ENCODE results near the gene FAM83D.
"Not testable (repeated sequence)": the region's sequence is repeated elsewhere in the genome, so short reads cannot be mapped to it uniquely, and the experiment has no call there.

Gene FAM83D

GRCh38 chr20:38935967-38936407 is 9.8 kb downstream of the FAM83D start:
- DNase-seq, result no peak
- no peak for ATAC-seq

GRCh38 chr20:38937000-38937399 is 10.8 kb downstream of the FAM83D start:
- DNase-seq, result no peak
- ATAC-seq, result no peak

DNA sequence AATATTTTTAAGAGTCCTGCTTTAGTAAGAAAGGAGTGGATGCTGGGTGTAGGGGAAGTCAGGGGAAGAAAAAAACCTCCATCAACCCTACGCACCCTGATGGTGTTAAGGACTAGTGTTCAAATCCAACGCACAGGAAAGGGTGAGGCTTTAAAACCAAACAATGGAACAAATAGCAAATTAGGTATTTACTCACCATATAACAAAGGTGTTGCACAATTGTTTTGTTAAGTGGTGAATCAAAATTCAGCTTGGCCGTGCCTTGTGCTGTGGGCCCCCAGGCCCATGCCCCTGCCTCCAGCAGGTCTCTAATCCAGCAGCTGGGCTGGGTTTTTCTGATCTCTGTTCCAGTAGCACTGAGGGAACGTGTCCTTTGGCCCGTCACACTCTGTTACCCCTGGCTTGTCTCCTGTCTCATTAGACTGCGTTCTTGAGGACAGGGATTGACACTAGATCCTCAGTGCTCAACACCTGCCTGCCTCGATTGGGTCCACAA is 11.8 kb downstream of the FAM83D start:
- no peak for DNase-seq
- ATAC-seq, result no peak

DNA sequence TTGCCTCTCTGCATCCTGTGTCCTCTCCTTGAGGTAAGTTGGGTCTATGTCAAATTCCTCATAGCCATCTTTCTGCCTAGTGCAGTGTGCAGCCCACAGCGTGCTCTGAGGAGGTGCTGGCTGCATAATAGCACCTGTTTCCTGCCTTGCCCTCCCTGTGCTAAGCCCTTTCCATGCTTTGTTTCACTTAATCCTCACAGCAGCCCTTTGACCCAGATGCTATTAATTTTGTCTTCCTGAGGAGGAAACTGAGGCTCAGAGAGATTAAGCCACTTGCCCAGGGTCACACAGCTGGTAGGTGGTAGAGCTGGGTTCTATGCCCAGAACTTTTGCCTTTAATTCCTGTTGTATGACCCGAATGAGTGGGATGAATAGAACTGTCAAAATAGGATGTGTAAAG is 13.5 kb downstream of the FAM83D start:
- ATAC-seq (no peak), DNase-seq (no peak)

GRCh38 chr20:38940644-38941043 is 14.4 kb downstream of the FAM83D start:
- DNase-seq (no peak), ATAC-seq (no peak)

DNA sequence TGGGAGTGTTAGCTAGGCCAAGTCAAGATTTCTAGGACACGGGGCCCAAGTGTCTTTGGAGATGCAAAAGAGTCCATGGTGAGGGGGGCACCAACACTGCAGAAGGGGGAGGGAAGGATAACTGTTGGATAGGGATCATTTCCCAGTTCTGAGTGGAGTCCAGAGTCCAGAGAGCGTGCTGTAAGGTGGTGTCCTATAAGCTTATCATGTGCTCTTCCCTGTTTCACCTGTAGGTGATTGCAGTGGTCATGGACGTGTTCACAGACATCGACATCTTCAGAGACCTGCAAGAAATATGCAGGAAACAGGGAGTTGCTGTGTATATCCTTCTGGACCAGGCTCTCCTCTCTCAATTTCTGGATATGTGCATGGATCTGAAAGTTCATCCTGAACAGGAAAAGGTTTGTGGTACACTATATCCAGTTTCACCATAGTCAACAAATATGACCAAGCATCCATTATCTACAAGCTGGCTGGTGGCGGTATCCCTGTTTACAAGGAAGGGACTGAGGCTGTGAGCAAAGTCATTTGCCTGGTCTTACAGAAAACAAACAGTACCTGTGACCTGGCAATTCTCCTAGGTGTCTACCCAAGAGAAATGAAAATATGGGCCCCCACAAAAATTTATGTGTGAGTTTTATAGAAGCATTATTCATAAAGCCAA is 15.6 kb downstream of the FAM83D start:
- ATAC-seq (no peak), DNase-seq (no peak)

- DNase-seq (no peak), ATAC-seq (no peak)
Observed at GRCh38 chr20:38945012-38945411, 18.8 kb downstream of the FAM83D start.

DNA sequence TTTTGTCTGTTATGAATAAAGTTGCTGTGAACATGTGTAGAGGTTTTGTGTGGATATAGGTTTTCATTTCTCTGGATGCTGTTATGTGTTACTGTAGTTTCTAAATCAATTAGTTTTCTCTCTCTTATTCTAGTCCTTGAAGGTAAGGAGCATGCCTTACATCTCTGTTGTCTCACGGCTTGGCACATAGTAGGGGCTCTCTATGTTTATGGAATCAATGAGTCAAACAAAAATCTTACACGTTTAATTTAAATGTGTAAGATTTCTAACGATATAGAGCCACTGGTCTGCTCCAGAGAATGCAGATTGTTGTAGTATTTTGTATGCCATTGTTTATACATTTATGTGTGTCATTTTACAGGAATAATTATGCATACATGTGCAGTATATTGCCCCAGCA is 20.6 kb downstream of the FAM83D start:
- no peak for DNase-seq
- no peak for ATAC-seq

DNA sequence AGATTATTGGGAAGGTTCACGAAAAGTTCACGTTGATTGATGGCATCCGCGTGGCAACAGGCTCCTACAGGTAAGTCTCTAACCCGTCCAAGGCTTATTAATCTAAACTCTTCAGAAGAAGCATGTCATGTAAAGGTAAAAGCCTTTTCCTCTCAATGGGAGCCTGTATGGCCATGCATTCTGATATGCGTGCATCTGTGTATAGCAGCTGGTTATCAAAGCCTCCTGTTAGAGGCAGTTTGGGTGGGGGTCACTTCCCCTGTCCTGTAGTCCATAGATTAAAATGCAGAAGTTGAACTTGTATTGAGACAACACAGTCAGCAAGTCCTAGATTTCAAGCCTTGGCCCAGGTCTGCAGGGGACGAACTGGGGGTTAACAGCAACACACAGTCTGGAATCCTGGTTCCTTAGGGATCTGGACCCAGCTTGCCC is 21.7 kb downstream of the FAM83D start:
- no peak for ATAC-seq

GRCh38 chr20:38950254-38950653 is 24.0 kb downstream of the FAM83D start:
- DNase-seq, result no peak
- ATAC-seq, result no peak

More for the DNA sequence above, 21.7 kb downstream of the FAM83D start:
- DNase-seq, result no peak

DNA sequence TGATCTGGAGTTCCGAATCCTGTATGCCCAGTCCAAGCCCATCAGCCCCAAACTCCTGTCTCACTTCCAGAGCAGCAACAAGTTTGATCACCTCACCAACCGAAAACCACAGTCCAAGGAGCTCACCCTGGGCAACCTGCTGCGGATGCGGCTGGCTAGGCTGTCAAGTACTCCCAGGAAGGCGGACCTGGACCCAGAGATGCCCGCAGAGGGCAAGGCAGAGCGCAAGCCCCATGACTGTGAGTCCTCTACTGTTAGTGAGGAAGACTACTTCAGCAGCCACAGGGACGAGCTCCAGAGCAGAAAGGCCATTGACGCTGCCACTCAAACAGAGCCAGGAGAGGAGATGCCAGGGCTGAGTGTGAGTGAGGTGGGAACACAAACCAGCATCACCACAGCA is 25.4 kb downstream of the FAM83D start:
- no peak for DNase-seq
- ATAC-seq, result no peak

GRCh38 chr20:38952153-38952552 is 25.9 kb downstream of the FAM83D start:
- ATAC-seq (no peak), DNase-seq (no peak)

DNA sequence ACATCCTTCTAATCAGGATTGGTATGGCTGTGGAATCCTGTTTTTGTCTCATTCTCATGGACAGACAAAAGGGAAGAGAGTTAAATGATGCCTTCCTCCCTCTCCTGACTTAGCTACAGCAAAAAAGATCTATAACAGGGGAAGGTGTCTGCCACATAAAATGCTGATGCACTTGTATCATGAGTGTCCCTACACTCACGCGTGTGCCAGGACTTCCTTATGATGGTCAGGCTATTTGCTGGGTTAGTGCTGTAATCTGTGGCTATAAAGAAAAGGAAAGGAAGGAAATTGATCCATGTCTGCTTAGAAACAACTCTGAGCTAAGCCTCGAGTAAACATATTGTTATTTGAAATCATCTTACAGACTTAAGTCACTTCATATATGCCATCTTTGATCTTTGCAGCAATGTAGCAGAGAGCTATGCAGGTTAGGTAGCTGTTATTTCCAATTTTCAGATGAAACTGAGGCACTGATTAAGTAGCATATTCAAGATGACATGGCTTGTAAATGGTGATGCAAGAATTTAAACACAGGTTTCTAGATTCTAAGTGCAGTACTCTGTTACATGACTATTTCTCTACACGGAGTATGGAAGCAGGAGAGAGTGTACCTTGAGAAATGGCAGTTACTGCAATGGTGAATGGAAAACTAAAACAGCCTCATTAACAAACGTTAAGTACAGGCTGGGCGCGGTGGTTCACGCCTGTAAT is 27.6 kb downstream of the FAM83D start:
- no peak for ATAC-seq
- no peak for DNase-seq

DNA sequence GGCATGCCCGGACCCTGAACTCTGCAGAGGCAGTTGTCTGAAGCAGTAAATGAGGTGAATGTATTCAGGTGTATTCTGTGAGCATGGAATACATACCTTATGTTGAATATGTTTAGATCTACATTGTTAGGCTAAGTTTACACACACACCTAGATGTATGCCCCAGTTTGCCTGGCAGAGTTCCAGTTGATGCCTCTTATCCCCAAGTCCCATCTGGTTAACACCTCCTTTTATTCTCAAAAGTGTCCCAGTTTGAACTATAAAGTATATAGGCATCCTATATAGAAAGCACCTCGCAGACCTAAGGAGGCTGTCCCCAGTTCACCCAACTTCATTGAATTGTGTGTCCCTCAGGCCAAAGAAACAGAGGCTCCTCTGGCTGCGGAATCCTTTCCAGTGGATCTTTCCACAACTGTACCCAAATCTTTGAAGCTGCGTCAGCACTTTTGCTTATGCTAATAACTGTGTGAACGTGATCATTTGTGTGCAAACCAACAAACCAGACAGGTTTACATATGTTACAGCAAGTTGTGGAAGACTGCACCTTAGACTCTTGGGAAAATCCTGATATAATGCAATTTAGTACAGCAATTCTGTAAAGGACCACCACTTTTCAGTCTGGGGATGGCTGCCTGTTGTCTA is 31.1 kb downstream of the FAM83D start:
- ATAC-seq, result no peak
- DNase-seq, result no peak

DNA sequence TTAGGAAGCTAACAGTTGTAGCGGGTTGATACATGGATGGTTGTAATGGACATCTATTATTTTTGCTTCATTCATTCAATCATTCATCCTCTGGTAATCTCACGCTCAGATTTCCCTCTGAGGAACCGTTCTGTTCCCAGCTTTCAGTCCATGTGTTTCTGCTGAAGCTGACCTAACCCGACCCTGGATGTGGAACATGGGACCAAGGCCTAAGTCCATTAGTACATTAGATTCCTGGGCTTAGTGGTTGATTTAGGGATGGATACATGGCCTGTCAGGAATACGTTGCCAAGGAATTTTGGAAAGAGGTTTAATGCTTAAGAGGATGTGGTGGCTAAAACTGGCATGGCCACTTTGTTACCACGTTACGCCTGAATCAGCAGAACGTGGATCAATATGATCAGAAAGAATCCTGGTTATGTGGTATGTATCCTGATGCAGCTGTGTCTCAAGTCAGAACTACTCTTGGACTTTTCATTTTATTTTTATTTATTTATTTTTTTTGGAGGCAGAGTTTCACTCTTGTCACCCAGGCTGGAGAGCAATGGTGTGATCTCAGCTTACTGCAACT is 31.8 kb downstream of the FAM83D start:
- DNase-seq, result no peak
- ATAC-seq, result no peak

DNA sequence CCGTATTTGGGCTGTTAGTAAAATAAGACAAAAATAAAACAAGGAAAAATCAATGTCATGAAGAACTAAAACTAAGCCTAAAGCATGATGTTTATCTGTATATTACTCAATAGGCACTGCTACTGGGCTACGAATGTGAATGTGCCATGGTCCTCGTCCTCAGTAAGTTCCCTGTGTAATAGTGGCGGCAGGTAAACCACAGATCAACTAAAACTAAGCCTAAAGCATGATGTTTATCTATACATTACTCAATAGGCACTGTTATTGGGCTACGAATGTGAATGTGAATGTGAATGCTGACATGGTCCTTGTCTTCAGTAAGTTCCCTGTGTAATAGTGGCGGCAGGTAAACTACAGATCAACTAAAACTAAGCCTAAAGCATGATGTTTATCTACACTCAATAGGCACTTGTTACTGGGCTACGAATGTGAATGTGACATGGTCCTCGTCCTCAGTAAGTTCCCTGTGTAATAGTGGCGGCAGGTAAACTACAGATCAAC is 34.0 kb downstream of the FAM83D start:
- not testable (repeated sequence) for DNase-seq, ATAC-seq

DNA sequence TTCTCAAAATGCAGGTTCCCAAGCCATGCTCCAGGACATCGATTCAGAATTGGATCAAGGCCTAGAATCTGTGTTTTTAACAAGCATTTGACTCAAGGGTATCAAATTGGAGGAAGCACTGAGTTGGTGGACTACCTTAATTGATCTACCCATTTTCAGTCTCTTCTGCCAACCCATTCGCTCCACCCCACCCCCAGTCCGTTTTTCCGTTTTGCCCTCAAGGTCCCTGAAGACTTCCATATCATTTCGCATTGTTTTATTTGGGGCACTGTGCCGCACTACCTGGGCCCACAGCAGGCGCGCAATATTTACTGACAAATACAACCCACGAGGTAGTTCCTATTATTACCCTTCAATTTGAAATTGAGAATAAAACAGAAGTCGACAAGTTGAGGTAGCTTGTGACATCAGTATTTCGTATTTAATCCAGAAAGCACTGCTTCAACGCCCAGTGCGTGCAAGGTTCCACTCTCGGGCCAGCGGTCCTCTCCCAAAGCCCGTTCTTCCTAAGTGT is 35.4 kb downstream of the FAM83D start:
- peak; percentile 2 for ATAC-seq
- peak; percentile 37 for DNase-seq

- DNase-seq (peak; percentile 99), ATAC-seq (peak; percentile 100)
Observed at GRCh38 chr20:38962044-38962927, 36.1 kb downstream of the FAM83D start, which contains the start of gene DHX35. TSS of gene DHX35 (plus strand) at chr20:38962344. CDS start at chr20:38962368, 24 bp downstream.

- ATAC-seq, result no peak
- no peak for DNase-seq
Observed at GRCh38 chr20:38962928-38963401, 36.7 kb downstream of the FAM83D start.

DNA sequence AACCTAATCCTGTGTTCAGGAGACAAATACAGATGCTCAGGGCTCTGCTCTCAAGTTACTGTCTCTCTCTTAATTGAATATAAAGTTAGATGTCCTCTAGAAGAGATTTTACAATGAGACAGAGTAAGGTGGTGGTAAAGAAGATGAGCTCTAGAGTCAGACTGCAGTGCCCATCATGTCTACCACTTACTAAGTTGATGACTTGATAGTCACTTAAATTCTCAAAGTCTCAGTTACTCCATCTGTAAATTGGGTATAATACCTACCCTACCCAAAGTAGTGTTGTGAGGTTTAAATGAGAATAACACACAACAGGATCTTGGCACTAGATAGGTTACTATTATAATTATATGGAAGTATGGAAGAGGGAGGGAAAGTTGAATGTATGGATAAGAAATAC is 37.5 kb downstream of the FAM83D start:
- no peak for ATAC-seq

DNA sequence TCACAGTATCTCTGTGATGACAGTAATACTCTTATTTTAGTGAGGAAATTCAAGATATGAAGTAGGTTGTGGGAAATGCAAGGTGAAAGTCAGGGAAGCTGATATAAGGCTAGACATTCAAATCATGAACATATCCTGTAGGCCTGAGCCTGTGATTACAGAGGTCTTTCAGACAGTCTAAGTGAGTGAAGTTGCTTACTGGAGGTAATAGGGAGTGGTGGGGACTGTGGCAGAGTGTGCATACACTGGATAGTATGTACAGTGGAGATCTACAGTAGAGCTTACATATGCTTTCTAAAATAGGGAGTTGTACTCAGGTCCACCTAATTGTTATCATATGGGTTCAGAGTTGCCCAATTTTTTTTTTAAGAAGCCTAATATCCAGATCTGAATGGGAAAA is 39.0 kb downstream of the FAM83D start:
- no peak for ATAC-seq
- DNase-seq, result no peak

More for the DNA sequence above, 37.5 kb downstream of the FAM83D start:
- no peak for DNase-seq

Data from stimulated activated naive CD8-positive, alpha-beta T cell treated with anti-CD3 and anti-CD28 coated beads, Interleukin-15, Interleukin-2, amounts not matched to agents 100 U/mL and 50 U/mL, for 24 hours (primary cell).